GM12892 (cell line): ENCODE results near the gene INTS11.

Source experiments
- POLR2A ChIP-seq: IDR thresholded peaks from 2 replicates; pipeline ENCODE4 v1.6.1; 2011; ENCODE audit warnings: low read depth, low read length, control low read depth
- POLR2AphosphoS5 ChIP-seq: IDR thresholded peaks from 2 replicates; pipeline ENCODE4 v1.6.1; 2011; ENCODE audit warnings: low read depth, low read length, control low read depth
- TAF1 ChIP-seq: IDR thresholded peaks from 2 replicates; pipeline ENCODE4 v1.6.1; 2011; ENCODE audit warnings: low read depth, mild to moderate bottlenecking, control low read depth, low read length, borderline replicate concordance

DNA sequence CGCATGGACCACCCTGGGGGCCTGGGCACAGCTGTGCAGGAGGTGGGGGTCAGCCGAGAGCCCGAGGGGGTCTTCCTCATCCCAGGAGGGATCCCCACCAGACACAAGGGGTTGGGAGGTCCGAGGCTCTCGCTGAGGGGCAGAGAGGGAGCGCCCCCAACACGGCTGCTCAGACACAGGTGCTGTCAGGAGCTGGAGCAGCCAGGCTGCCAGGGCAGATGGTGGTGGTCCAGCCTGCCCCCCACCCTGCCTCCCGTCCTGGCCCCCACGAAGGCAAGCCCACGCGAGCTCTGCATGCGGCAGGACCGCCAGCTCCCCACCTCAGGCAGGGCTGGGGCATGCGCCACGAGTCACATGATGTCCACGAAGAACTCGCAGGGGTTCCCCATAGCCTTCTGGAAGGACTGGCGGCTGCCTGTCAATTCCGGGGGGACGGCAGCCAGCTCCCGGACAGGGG, 11.4 kb upstream of the INTS11 start:
- TF ChIP-seq TAF1 (no peak), POLR2A (no peak), POLR2AphosphoS5 (no peak)
